B cell (primary cell): ENCODE results near the gene FOXS1. TPM values are rescaled to one million over a fixed set of nuclear protein-coding genes. Genes with fewer than 3 reads are reported as not detected.
"Not testable (repeated sequence)": the region's sequence is repeated elsewhere in the genome, so short reads cannot be mapped to it uniquely, and the experiment has no call there.

Experiments used
- ATAC-seq: fragments of 200-7000 bp; cut with Tn5 transposase; one replicate; pipeline ENCODE4 v1.10.0; 2021; ENCODE audit warnings: low read depth, mild to moderate bottlenecking, moderate number of reproducible peaks, moderate library complexity
- CTCF ChIA-PET: fragments of 350-600 bp; sonication (Branson Sonifier 250); formaldehyde crosslinking; loops from one replicate; lab custom pipeline; 2021; ENCODE audit warnings: antibody characterized with exemption, inconsistent platforms; lab: Charles Lee
- POLR2A ChIA-PET: fragments of 350-600 bp; sonication (Branson Sonifier 250); formaldehyde crosslinking; loops from one replicate; lab custom pipeline; 2021; ENCODE audit warnings: antibody characterized with exemption; lab: Charles Lee
- DNase-seq: peaks from one replicate; pipeline ENCODE4 v3.0.0; 2013
- H2AFZ ChIP-seq: 2 replicates; pipeline ENCODE4 v1.6.1; 2012; ENCODE audit warnings: mild to moderate bottlenecking, low read depth, low read length; ENCODE audit not compliant: insufficient read depth, poor library complexity, severe bottlenecking
- H3K27ac ChIP-seq, 2 donors: 1 replicate in 1 of 2; 2 replicates in 1 of 2; pipeline ENCODE4 v1.5.1; 2012 to 2013; ENCODE audit warnings: low read length in 2 of 2, mild to moderate bottlenecking in 2 of 2, moderate library complexity in 1 of 2
- H3K27me3 ChIP-seq, 4 experiments: fragments of 200-600 bp in 1 of 4; sonication (generic) in 1 of 4; replicated peaks in 1 of 4; 1 replicate in 2 of 4; 2 replicates in 2 of 4; pipeline versions ENCODE4 v1.6.1 to v1.7.0; 2013 to 2016; ENCODE audit warnings: low read length in 3 of 4, mild to moderate bottlenecking in 2 of 4, mixed read lengths in 1 of 4, moderate library complexity in 1 of 4; ENCODE audit not compliant: insufficient read depth in 4 of 4, control insufficient read depth in 3 of 4; ENCODE audit errors: control extremely low read depth in 1 of 4
- H3K36me3 ChIP-seq, 2 experiments: replicated peaks in 1 of 2; 1 replicate in 1 of 2; 2 replicates in 1 of 2; pipeline versions ENCODE4 v1.6.1 to v1.7.1; 2013; ENCODE audit warnings: low read length in 1 of 2; ENCODE audit not compliant: insufficient read depth in 2 of 2, control insufficient read depth in 1 of 2; ENCODE audit errors: control extremely low read depth in 1 of 2, extremely low read depth in 1 of 2
- H3K4me1 ChIP-seq, 2 donors: fragments of 200-600 bp in 1 of 2; sonication (generic) in 1 of 2; 1 replicate in 1 of 2; 2 replicates in 1 of 2; pipeline versions ENCODE4 v1.5.1 to v1.6.1; 2013 to 2017; ENCODE audit warnings: low read length in 2 of 2; ENCODE audit not compliant: control insufficient read depth in 2 of 2, insufficient read depth in 2 of 2
- H3K4me2 ChIP-seq: replicated peaks from 2 replicates; pipeline ENCODE3; 2012; ENCODE audit warnings: mild to moderate bottlenecking, low read depth, low read length; ENCODE audit not compliant: poor library complexity, severe bottlenecking
- H3K4me3 ChIP-seq, 5 experiments: fragments of 200-600 bp in 1 of 5; sonication (generic) in 1 of 5; 1 replicate in 3 of 5; 2 replicates in 2 of 5; pipeline versions ENCODE4 v1.5.1 to v1.7.0; 2011 to 2016; ENCODE audit warnings: low read length in 4 of 5, mild to moderate bottlenecking in 4 of 5, low read depth in 2 of 5, control low read depth in 1 of 5, moderate library complexity in 1 of 5; ENCODE audit not compliant: insufficient read depth in 1 of 5; ENCODE audit errors: control extremely low read depth in 1 of 5, extremely low read depth in 1 of 5
- H3K79me2 ChIP-seq: fragments of 200-600 bp; sonication (generic); one replicate; pipeline ENCODE4 v1.6.0; 2016; ENCODE audit warnings: low read length; ENCODE audit not compliant: control insufficient read depth, insufficient read depth
- H3K9ac ChIP-seq: fragments of 200-600 bp; sonication (generic); 2 replicates; pipeline ENCODE4 v1.6.1; 2017; ENCODE audit warnings: mild to moderate bottlenecking, low read length, moderate library complexity
- H3K9me3 ChIP-seq, 3 donors: one replicate each; pipeline versions ENCODE4 v1.6.1 to v1.7.1; 2013; ENCODE audit warnings: low read length in 2 of 3; ENCODE audit not compliant: control insufficient read depth in 2 of 3, insufficient read depth in 1 of 3; ENCODE audit errors: control extremely low read depth in 1 of 3
- H4K20me1 ChIP-seq: 2 replicates; pipeline ENCODE4 v1.6.0; 2012; ENCODE audit warnings: mild to moderate bottlenecking, low read length; ENCODE audit not compliant: insufficient read depth, control insufficient read depth, poor library complexity, severe bottlenecking
- H3K27ac Mint-ChIP-seq: one replicate; pipeline ENCODE4 v1.8.0; 2021; ENCODE audit warnings: mixed read lengths
- H3K27me3 Mint-ChIP-seq: one replicate; pipeline ENCODE4 v1.8.0; 2021; ENCODE audit warnings: mixed read lengths
- H3K4me1 Mint-ChIP-seq: one replicate; pipeline ENCODE4 v1.8.0; 2021; ENCODE audit warnings: mixed read lengths
- H3K4me3 Mint-ChIP-seq: one replicate; pipeline ENCODE4 v1.8.0; 2021; ENCODE audit warnings: mixed read lengths
- H3K9me3 Mint-ChIP-seq: one replicate; pipeline ENCODE4 v1.8.0; 2022; ENCODE audit warnings: mixed read lengths; ENCODE audit not compliant: insufficient read depth
- CTCF ChIP-seq: fragments of 200-600 bp; IDR thresholded peaks from one replicate; pipeline ENCODE4 v1.8.0; 2022; ENCODE audit warnings: antibody characterized with exemption, mild to moderate bottlenecking
- EZH2 ChIP-seq: IDR thresholded peaks from 2 replicates; pipeline ENCODE4 v1.6.1; 2012; ENCODE audit warnings: borderline replicate concordance, low read depth, mild to moderate bottlenecking, moderate library complexity, low read length; ENCODE audit not compliant: insufficient read depth, poor library complexity, severe bottlenecking
- WGBS: methylation state at CpG from one replicate; pipeline ENCODE4 v1.1.5; 2013; ENCODE audit warnings: missing lambda C conversion rate; ENCODE audit not compliant: insufficient coverage; 5-methylcytosine and 5-hydroxymethylcytosine counted together
- intact Hi-C: fragments of 100-400 bp; cut with micrococcal nuclease; formaldehyde crosslinking; loops from one replicate; pipeline ENCODE4 v1.10.0; 2022
- polyA plus RNA-seq: library from polyadenylated mRNA; depleted of rRNA; stranded (reverse); fragments of >200 nt; gene quantifications from 2 replicates; pipeline ENCODE4 v1.2.3, GENCODE V29; 2012
- total RNA-seq, 2 donors: library from RNA; stranded (reverse); fragments of 120-200 nt in 1 of 2; gene quantifications; 1 replicate in 1 of 2; 2 replicates in 1 of 2; pipeline versions ENCODE4 v1.2.3 to v1.2.4, GENCODE V29; 2013 to 2022

The FOXS1 gene
- total and polyA plus RNA-seq, 2 donors (not counting 1 experiment from before 2014, with no cell fraction given) = not detected

- TF ChIP-seq EZH2 (no peak), CTCF (no peak)
- intact Hi-C loops = no loop called here
- DNase-seq = no peak
- H3K36me3 ChIP-seq = no peaks in the 10 kb centered on the region
- H3K79me2 ChIP-seq = no peaks in the 10 kb centered on the region
- H3K4me1 ChIP-seq = no peaks in the 10 kb centered on the region
- no peak overlapping the region for H3K27ac Mint-ChIP-seq
- H3K9ac ChIP-seq = no peak overlapping the region
- H2AFZ ChIP-seq = no peak overlapping the region
- H3K4me3 Mint-ChIP-seq = no peak overlapping the region
- H3K27me3 ChIP-seq = no peaks in the 10 kb centered on the region
- no peaks in the 10 kb centered on the region for H4K20me1 ChIP-seq
- H3K9me3 ChIP-seq = no peaks in the 10 kb centered on the region
- H3K27ac ChIP-seq = no peak overlapping the region
- ChIA-PET CTCF (interaction anchor here (0.9 to 1.4 kb wide), 3 partner anchors 13 to 46 kb away, joined by 3 to 6 read pairs (median 3); no protein-coding TSS in a partner anchor), POLR2A (no interaction called here)
- 49% methylated on average over 4 of the region's 6 CpGs for WGBS
- no peak overlapping the region for H3K4me3 ChIP-seq
- H3K4me1 Mint-ChIP-seq = peaks cover 4% of the 10 kb centered on the region
- no peak overlapping the region for H3K4me2 ChIP-seq
- ATAC-seq = no peak
- no peaks in the 10 kb centered on the region for H3K9me3 Mint-ChIP-seq
- no peaks in the 10 kb centered on the region for H3K27me3 Mint-ChIP-seq
Measured at GRCh38 chr20:31829731-31830130, 15.7 kb downstream of the FOXS1 start.

GRCh38 chr20:31828016-31828415, 17.4 kb downstream of the FOXS1 start:
- H3K27me3 Mint-ChIP-seq, H3K9me3 ChIP-seq, H3K4me3 ChIP-seq, H3K27me3 ChIP-seq, H3K4me3 Mint-ChIP-seq, POLR2A ChIA-PET, H3K9ac ChIP-seq, H3K4me2 ChIP-seq, H3K27ac ChIP-seq, H3K4me1 Mint-ChIP-seq, intact Hi-C loops, DNase-seq, H3K27ac Mint-ChIP-seq, H3K36me3 ChIP-seq, CTCF ChIA-PET, H3K79me2 ChIP-seq, H4K20me1 ChIP-seq, H3K4me1 ChIP-seq, H3K9me3 Mint-ChIP-seq, H2AFZ ChIP-seq, ATAC-seq: not testable (repeated sequence)
- WGBS = 100% methylated on average over 7 of the region's 11 CpGs
